H9 (cell line): ENCODE results near the gene MANF. TPM values are rescaled to one million over a fixed set of nuclear protein-coding genes. Genes with fewer than 3 reads are reported as not detected.
A peak's percentile ranks its signal among the peaks of the same experiment; 100 is the strongest.

Experiments
- DNase-seq: peaks from one replicate; pipeline ENCODE4 v3.0.0-alpha.2; 2017
- H2AFZ ChIP-seq: one replicate; pipeline ENCODE4 v1.6.1; 2013; ENCODE audit warnings: mild to moderate bottlenecking, low read length, control low read depth, moderate library complexity
- H2AK5ac ChIP-seq: 2 replicates; pipeline ENCODE4 v1.6.1; 2013; ENCODE audit warnings: low read length, control low read depth, mixed read lengths; ENCODE audit not compliant: insufficient read length
- H2BK120ac ChIP-seq: one replicate; pipeline ENCODE4 v1.6.1; 2013; ENCODE audit warnings: low read depth, mild to moderate bottlenecking, low read length, control low read depth, inconsistent platforms; ENCODE audit not compliant: poor library complexity, severe bottlenecking
- H2BK12ac ChIP-seq: 2 replicates; pipeline ENCODE4 v1.6.1; 2013; ENCODE audit warnings: low read length, control low read depth, mixed read lengths, low read depth; ENCODE audit not compliant: insufficient read length
- H2BK15ac ChIP-seq: 2 replicates; pipeline ENCODE4 v1.6.1; 2013; ENCODE audit warnings: low read depth, low read length, control low read depth
- H2BK20ac ChIP-seq: one replicate; pipeline ENCODE4 v1.6.1; 2013; ENCODE audit warnings: low read depth, mild to moderate bottlenecking, low read length, control low read depth, inconsistent platforms; ENCODE audit not compliant: poor library complexity, severe bottlenecking
- H2BK5ac ChIP-seq: 2 replicates; pipeline ENCODE4 v1.6.1; 2013; ENCODE audit warnings: low read length, control low read depth, mixed read lengths; ENCODE audit not compliant: insufficient read length
- H3K14ac ChIP-seq: 2 replicates; pipeline ENCODE4 v1.6.1; 2013; ENCODE audit warnings: low read length, control low read depth; ENCODE audit not compliant: insufficient read depth
- H3K18ac ChIP-seq: 2 replicates; pipeline ENCODE4 v1.6.1; 2013; ENCODE audit warnings: low read depth, mild to moderate bottlenecking, mixed read lengths, low read length, control low read depth; ENCODE audit not compliant: insufficient read length
- H3K23ac ChIP-seq: 2 replicates; pipeline ENCODE4 v1.6.1; 2013; ENCODE audit warnings: low read length, control low read depth, mixed read lengths, low read depth; ENCODE audit not compliant: insufficient read length
- H3K23me2 ChIP-seq: 2 replicates; pipeline ENCODE4 v1.6.1; 2013; ENCODE audit warnings: low read depth, mild to moderate bottlenecking, mixed read lengths, low read length, control low read depth; ENCODE audit not compliant: insufficient read length, poor library complexity, severe bottlenecking
- H3K27ac ChIP-seq: 2 replicates; pipeline ENCODE4 v1.5.1; 2013; ENCODE audit warnings: low read length, control low read depth, mixed read lengths, low read depth; ENCODE audit not compliant: insufficient read length
- H3K27me3 ChIP-seq: 2 replicates; pipeline ENCODE4 v1.6.1; 2013; ENCODE audit warnings: low read length, control low read depth, inconsistent platforms; ENCODE audit not compliant: insufficient read depth
- H3K4ac ChIP-seq: 2 replicates; pipeline ENCODE4 v1.6.1; 2013; ENCODE audit warnings: low read depth, mild to moderate bottlenecking, control low read depth, inconsistent platforms, low read length, moderate library complexity
- H3K4me1 ChIP-seq: 2 replicates; pipeline ENCODE4 v1.6.1; 2013; ENCODE audit warnings: low read length, control low read depth, inconsistent platforms; ENCODE audit not compliant: insufficient read depth
- H3K4me2 ChIP-seq: 2 replicates; pipeline ENCODE4 v1.6.1; 2013; ENCODE audit warnings: low read length, control low read depth, mixed read lengths; ENCODE audit not compliant: insufficient read length, insufficient read depth
- H3K56ac ChIP-seq: 2 replicates; pipeline ENCODE4 v1.6.1; 2013; ENCODE audit warnings: low read depth, mild to moderate bottlenecking, mixed read lengths, low read length, control low read depth; ENCODE audit not compliant: insufficient read length
- H3K79me1 ChIP-seq: 2 replicates; pipeline ENCODE4 v1.6.1; 2013; ENCODE audit warnings: low read depth, mild to moderate bottlenecking, moderate library complexity, low read length, control low read depth, inconsistent platforms; ENCODE audit not compliant: insufficient read depth, poor library complexity, severe bottlenecking
- H3K79me2 ChIP-seq: 2 replicates; pipeline ENCODE4 v1.6.1; 2013; ENCODE audit warnings: low read length, control low read depth, inconsistent platforms; ENCODE audit not compliant: insufficient read depth
- H3K9ac ChIP-seq: 2 replicates; pipeline ENCODE4 v1.6.1; 2013; ENCODE audit warnings: low read length, control low read depth, mixed read lengths; ENCODE audit not compliant: insufficient read length; ENCODE audit errors: extremely low read depth
- H3K9me3 ChIP-seq: one replicate; pipeline ENCODE4 v1.6.1; 2013; ENCODE audit warnings: low read depth, low read length, inconsistent platforms; ENCODE audit not compliant: control insufficient read depth
- H3T11ph ChIP-seq: one replicate; pipeline ENCODE4 v1.6.1; 2013; ENCODE audit warnings: mild to moderate bottlenecking, low read length, control low read depth, inconsistent platforms
- H4K20me1 ChIP-seq: one replicate; pipeline ENCODE4 v1.6.1; 2013; ENCODE audit not compliant: control insufficient read depth, insufficient read length, insufficient read depth
- H4K5ac ChIP-seq: 2 replicates; pipeline ENCODE4 v1.6.1; 2013; ENCODE audit warnings: low read depth, mild to moderate bottlenecking, mixed read lengths, low read length, control low read depth; ENCODE audit not compliant: insufficient read length
- H4K8ac ChIP-seq: replicated peaks from 2 replicates; pipeline ENCODE4 v1.6.1; 2013; ENCODE audit warnings: low read length, control low read depth, mixed read lengths, low read depth; ENCODE audit not compliant: insufficient read length
- H4K91ac ChIP-seq: 2 replicates; pipeline ENCODE4 v1.6.1; 2013; ENCODE audit warnings: low read depth, mild to moderate bottlenecking, moderate library complexity, mixed read lengths, low read length, control low read depth; ENCODE audit not compliant: insufficient read length
- H3K27ac Mint-ChIP-seq, 3 experiments: 2 replicates in 2 of 3; 3 replicates in 1 of 3; pipeline ENCODE4 v1.8.0; 2020 to 2021; ENCODE audit warnings: mixed read lengths in 3 of 3, mild to moderate bottlenecking in 1 of 3, moderate library complexity in 1 of 3
- H3K27me3 Mint-ChIP-seq: 2 replicates; pipeline ENCODE4 v1.8.0; 2021; ENCODE audit warnings: low read depth, mild to moderate bottlenecking, moderate library complexity, mixed read lengths
- H3K36me3 Mint-ChIP-seq, 3 experiments: 2 replicates in 2 of 3; 3 replicates in 1 of 3; pipeline ENCODE4 v1.8.0; 2020 to 2021; ENCODE audit warnings: low read depth in 3 of 3, mixed read lengths in 3 of 3; ENCODE audit not compliant: insufficient read depth in 1 of 3
- H3K4me1 Mint-ChIP-seq, 2 experiments: 2 replicates each; pipeline ENCODE4 v1.8.0; 2020; ENCODE audit warnings: mixed read lengths in 2 of 2
- H3K4me3 Mint-ChIP-seq, 2 experiments: 2 replicates in 1 of 2; 3 replicates in 1 of 2; pipeline ENCODE4 v1.8.0; 2020 to 2021; ENCODE audit warnings: mild to moderate bottlenecking in 2 of 2, mixed read lengths in 2 of 2, moderate library complexity in 1 of 2
- H3K9me3 Mint-ChIP-seq, 2 experiments: 2 replicates in 1 of 2; 3 replicates in 1 of 2; pipeline ENCODE4 v1.8.0; 2020; ENCODE audit warnings: mild to moderate bottlenecking in 2 of 2, mixed read lengths in 2 of 2, moderate library complexity in 1 of 2
- WGBS: extraction: QIAGEN DNeasy Blood & Tissue Kit; methylation state at CpG from one replicate; pipeline ENCODE4 v1.1.7; 2013; ENCODE audit warnings: missing lambda C conversion rate, low lambda C conversion rate, mixed read lengths; ENCODE audit not compliant: insufficient read length; ENCODE audit errors: extremely low coverage; 5-methylcytosine and 5-hydroxymethylcytosine counted together
- total RNA-seq: library from RNA; stranded (reverse); gene quantifications from 2 replicates; pipeline ENCODE4 v1.2.1, GENCODE V29; 2021
- TF ChIP-seq, protein P1 (sequence below): fragments of 200-600 bp; sonication (generic); conservative IDR thresholded peaks from 3 replicates; pipeline ENCODE4 v1.8.0; 2021; ENCODE audit warnings: antibody characterized with exemption, mild to moderate bottlenecking

MANF gene
- total RNA-seq, 1 experiment from 2014 or later: 148 TPM

DNA sequence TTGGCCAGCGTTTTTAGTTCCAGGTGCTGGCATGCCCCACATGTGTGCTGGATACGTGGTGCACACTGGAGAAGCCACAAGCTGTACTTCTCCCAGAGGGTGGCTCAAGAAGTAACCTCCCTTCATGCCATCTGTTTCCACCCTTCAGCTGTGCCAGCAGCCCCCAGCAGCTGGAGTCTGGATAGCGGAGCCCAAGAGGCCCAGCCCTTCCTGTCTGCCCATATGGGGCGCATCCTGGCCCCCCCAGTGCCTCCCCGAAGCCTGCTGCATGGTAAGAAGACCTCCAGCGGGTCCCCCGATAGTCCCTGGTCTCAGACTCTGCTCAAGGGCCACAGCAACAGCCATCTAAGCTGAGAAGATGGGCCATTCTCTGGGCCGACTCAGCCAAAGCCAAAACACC, 5.8 kb upstream of the MANF start:
- Histone ChIP-seq H3K56ac (no peak overlapping the region), H3K14ac (no peak overlapping the region; the same call in 1 of the 2 replicates), H2BK20ac (no peak overlapping the region), H3K4me2 (no peak overlapping the region), H2BK5ac (no peak overlapping the region), H3K9ac (no peak overlapping the region), H4K5ac (no peak overlapping the region), H3K23ac (no peak overlapping the region), H4K20me1 (no peaks in the 10 kb centered on the region), H3K18ac (no peak overlapping the region), H3K27me3 (no peaks in the 10 kb centered on the region), H3K4me1 (no peaks in the 10 kb centered on the region), H4K8ac (no peak overlapping the region), H3K23me2 (peaks cover 4% of the 10 kb centered on the region), H3K27ac (no peak overlapping the region), H2BK12ac (no peak overlapping the region), H2BK15ac (no peak overlapping the region), H4K91ac (no peak overlapping the region), H2BK120ac (no peak overlapping the region), H3K79me2 (no peaks in the 10 kb centered on the region), H3K4ac (no peak overlapping the region), H2AFZ (no peak overlapping the region), H3K9me3 (no peaks in the 10 kb centered on the region), H2AK5ac (no peak overlapping the region), H3K79me1 (no peaks in the 10 kb centered on the region), H3T11ph (no peak overlapping the region)
- no peaks in the 10 kb centered on the region for H3K27me3 Mint-ChIP-seq
- no peak for DNase-seq
- no peaks in the 10 kb centered on the region for H3K9me3 Mint-ChIP-seq
- TF ChIP-seq, protein P1, sequence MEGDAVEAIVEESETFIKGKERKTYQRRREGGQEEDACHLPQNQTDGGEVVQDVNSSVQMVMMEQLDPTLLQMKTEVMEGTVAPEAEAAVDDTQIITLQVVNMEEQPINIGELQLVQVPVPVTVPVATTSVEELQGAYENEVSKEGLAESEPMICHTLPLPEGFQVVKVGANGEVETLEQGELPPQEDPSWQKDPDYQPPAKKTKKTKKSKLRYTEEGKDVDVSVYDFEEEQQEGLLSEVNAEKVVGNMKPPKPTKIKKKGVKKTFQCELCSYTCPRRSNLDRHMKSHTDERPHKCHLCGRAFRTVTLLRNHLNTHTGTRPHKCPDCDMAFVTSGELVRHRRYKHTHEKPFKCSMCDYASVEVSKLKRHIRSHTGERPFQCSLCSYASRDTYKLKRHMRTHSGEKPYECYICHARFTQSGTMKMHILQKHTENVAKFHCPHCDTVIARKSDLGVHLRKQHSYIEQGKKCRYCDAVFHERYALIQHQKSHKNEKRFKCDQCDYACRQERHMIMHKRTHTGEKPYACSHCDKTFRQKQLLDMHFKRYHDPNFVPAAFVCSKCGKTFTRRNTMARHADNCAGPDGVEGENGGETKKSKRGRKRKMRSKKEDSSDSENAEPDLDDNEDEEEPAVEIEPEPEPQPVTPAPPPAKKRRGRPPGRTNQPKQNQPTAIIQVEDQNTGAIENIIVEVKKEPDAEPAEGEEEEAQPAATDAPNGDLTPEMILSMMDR: no peak
- H3K36me3 Mint-ChIP-seq: peaks cover 0 to 9% (median 5%) of the 10 kb centered on the region in 3 experiments; a peak in 5 of 7 replicates
- WGBS: no CpG with 5 or more reads among the region's 8 CpGs
- H3K4me1 Mint-ChIP-seq: peaks cover 12 to 14% of the 10 kb centered on the region in 2 experiments
- no peak overlapping the region for H3K4me3 Mint-ChIP-seq
- peak overlapping the region in 2 of 3 experiments; percentile 34 to 80; a peak in 3 of 7 replicates for H3K27ac Mint-ChIP-seq
